ENCODE data around the gene ZNF304.

- no peak for TF ChIP-seq CTCF (IDR thresholded peaks at IDR 0.05)
- TF ChIP-seq POLR2A (IDR thresholded peaks at IDR 0.05) = no peak
Measured at GRCh38 chr19:57357406-57357805, 6.3 kb downstream of the ZNF304 start.
